Right atrium auricular region (tissue), 2 donors: ENCODE measurements around the gene DCX. TPM values are rescaled to one million over a fixed set of nuclear protein-coding genes. Genes with fewer than 3 reads are reported as not detected.

Experiments used
- DNase-seq: peaks from one replicate; pipeline ENCODE4 v3.0.0-alpha.2; 2019; ENCODE audit warnings: low spot score
- H3K27ac ChIP-seq, 2 donors: fragments of 200-600 bp; sonication (generic); 1 replicate in 1 of 2; 2 replicates in 1 of 2; pipeline ENCODE4 v1.5.1; 2016 to 2019
- H3K27me3 ChIP-seq, 2 donors: fragments of 200-600 bp; sonication (generic); one replicate each; pipeline versions ENCODE4 v1.5.1 to v1.6.0; 2017 to 2019
- H3K36me3 ChIP-seq: fragments of 200-600 bp; sonication (generic); one replicate; pipeline ENCODE4 v1.5.1; 2016
- H3K4me1 ChIP-seq, 2 donors: fragments of 200-600 bp; sonication (generic); one replicate each; pipeline versions ENCODE4 v1.5.1 to v1.6.0; 2017 to 2019
- H3K4me3 ChIP-seq, 2 donors: fragments of 200-600 bp; sonication (generic); 1 replicate in 1 of 2; 2 replicates in 1 of 2; pipeline ENCODE4 v1.5.1; 2017 to 2019; ENCODE audit warnings: mild to moderate bottlenecking in 1 of 2, moderate library complexity in 1 of 2
- H3K9me3 ChIP-seq, 2 donors: fragments of 200-600 bp; sonication (generic); one replicate each; pipeline ENCODE4 v1.5.1; 2019
- CTCF ChIP-seq, 2 donors: fragments of 200-600 bp; sonication (generic); IDR thresholded peaks; one replicate each; pipeline ENCODE4 v1.5.1; 2019; ENCODE audit warnings: antibody characterized with exemption in 2 of 2
- total RNA-seq, 2 donors: library from RNA; depleted of rRNA; stranded (reverse); fragments of >200 nt; gene quantifications; one replicate each; pipeline ENCODE4 v1.1.0, GENCODE V29; 2016

DCX gene
- total RNA-seq, 2 donors from 2014 or later = not detected

- no peak for TF ChIP-seq CTCF (IDR thresholded peaks at IDR 0.05)
- H3K27me3 ChIP-seq = peaks cover 0 to 4% of the 10 kb centered on the region in 2 donors
- no peaks in the 10 kb centered on the region for H3K4me1 ChIP-seq
- H3K36me3 ChIP-seq = no peaks in the 10 kb centered on the region
- H3K9me3 ChIP-seq = peaks cover 0 to 11% of the 10 kb centered on the region in 2 donors
- H3K27ac ChIP-seq = no peak overlapping the region
- no peak overlapping the region for H3K4me3 ChIP-seq
- DNase-seq = no peak
Observed at GRCh38 chrX:111328858-111329257, 83.1 kb downstream of the DCX start.

DNA sequence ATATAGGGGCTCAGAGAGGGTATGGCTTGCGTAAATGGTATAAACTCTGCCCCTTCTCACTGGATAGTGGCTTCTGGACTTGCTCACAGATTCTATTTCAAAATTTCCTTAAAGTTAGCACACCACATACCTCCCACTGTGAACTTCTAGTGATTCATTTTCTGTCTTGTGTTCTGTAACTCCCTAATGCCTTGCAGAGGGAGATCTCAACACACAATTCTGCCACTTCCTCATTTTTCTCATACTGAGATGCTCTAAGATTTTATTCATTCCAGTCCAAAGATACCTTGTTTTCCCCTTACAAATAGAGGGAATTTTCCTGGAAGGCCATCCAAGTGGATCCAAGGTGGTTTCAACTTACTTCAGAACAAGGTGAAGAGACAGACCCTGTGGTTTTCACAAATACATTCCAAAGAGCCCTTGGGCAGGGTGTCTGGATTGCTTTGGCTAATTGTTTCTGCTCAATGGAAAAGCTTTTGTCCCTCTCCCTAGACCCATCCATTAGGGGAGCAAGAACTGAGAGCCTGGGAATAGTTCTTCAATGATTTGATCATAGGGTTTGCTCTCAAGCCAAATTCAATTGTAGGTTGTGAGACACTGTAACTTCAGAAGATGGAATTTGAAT is 89.6 kb downstream of the DCX start:
- Histone ChIP-seq H3K27me3 (no peaks in the 10 kb centered on the region), H3K4me1 (no peaks in the 10 kb centered on the region), H3K36me3 (no peaks in the 10 kb centered on the region), H3K27ac (no peak overlapping the region), H3K4me3 (no peak overlapping the region), H3K9me3 (no peaks in the 10 kb centered on the region)
- no peak for DNase-seq
- no peak for TF ChIP-seq CTCF (IDR thresholded peaks at IDR 0.05)

DNA sequence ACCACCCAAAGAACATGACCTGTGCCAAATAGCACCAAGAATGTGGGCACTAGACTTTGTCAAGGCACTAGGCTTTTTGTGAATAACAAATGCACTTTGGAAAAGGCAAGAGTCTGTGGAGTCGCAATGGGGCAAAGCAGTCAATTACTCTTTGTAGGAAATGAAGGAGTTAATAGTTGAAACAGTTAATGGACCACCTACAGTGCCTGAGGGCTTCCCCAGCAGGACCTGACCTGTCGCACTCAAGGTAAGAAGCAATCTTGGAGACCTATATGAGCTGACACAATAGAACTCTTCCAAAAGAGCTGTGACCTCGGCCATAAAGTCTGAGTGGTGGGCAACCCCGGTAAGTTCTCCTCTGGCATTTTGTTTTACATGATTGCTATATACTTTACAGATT is 92.5 kb downstream of the DCX start:
- no peak for TF ChIP-seq CTCF (IDR thresholded peaks at IDR 0.05)
- Histone ChIP-seq H3K27ac (no peak overlapping the region), H3K9me3 (no peaks in the 10 kb centered on the region), H3K27me3 (no peaks in the 10 kb centered on the region), H3K4me3 (no peak overlapping the region), H3K4me1 (no peaks in the 10 kb centered on the region), H3K36me3 (no peaks in the 10 kb centered on the region)
- DNase-seq = no peak

DNA sequence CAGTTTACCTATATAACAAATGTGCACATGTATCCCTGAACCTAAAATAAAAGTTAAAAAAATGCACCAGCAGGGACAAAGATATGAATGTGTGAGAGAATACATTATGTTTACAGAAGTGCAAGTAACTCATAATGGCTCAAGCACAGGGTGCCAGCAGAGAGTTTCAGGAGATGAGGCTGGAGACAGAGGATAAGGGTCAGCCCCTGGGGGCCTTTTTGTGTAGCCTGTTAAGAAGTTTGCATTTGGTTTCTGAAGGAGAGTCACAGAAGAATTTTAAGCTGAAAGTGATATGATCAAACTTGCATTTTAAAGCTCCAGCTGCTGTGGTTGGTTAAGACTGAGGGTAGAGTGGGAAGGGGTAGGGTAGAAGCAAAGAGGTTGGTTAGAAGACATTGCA is 93.1 kb downstream of the DCX start:
- Histone ChIP-seq H3K4me3 (no peak overlapping the region), H3K27me3 (no peaks in the 10 kb centered on the region), H3K27ac (no peak overlapping the region), H3K9me3 (no peaks in the 10 kb centered on the region), H3K4me1 (no peaks in the 10 kb centered on the region), H3K36me3 (no peaks in the 10 kb centered on the region)
- TF ChIP-seq CTCF (IDR thresholded peaks at IDR 0.05) = no peak
- no peak for DNase-seq

GRCh38 chrX:111309083-111309482 is 102.9 kb downstream of the DCX start:
- no peak for TF ChIP-seq CTCF (IDR thresholded peaks at IDR 0.05)
- Histone ChIP-seq H3K27me3 (no peaks in the 10 kb centered on the region), H3K9me3 (no peaks in the 10 kb centered on the region), H3K4me1 (no peaks in the 10 kb centered on the region), H3K4me3 (no peak overlapping the region), H3K27ac (no peak overlapping the region), H3K36me3 (no peaks in the 10 kb centered on the region)
- DNase-seq = no peak

GRCh38 chrX:111308039-111308438 is 104.0 kb downstream of the DCX start:
- Histone ChIP-seq H3K4me3 (no peak overlapping the region), H3K27me3 (no peaks in the 10 kb centered on the region)
- no peak for TF ChIP-seq CTCF (IDR thresholded peaks at IDR 0.05)

More at GRCh38 chrX:111308039-111308438, 104.0 kb downstream of the DCX start:
- Histone ChIP-seq H3K36me3 (no peaks in the 10 kb centered on the region), H3K9me3 (no peaks in the 10 kb centered on the region), H3K4me1 (no peaks in the 10 kb centered on the region), H3K27ac (no peak overlapping the region)
- no peak for DNase-seq
